ENCODE data around the gene VMP1.

The VMP1 gene
- total RNA-seq, result 141 to 264 reads per million in 2 donors

DNA sequence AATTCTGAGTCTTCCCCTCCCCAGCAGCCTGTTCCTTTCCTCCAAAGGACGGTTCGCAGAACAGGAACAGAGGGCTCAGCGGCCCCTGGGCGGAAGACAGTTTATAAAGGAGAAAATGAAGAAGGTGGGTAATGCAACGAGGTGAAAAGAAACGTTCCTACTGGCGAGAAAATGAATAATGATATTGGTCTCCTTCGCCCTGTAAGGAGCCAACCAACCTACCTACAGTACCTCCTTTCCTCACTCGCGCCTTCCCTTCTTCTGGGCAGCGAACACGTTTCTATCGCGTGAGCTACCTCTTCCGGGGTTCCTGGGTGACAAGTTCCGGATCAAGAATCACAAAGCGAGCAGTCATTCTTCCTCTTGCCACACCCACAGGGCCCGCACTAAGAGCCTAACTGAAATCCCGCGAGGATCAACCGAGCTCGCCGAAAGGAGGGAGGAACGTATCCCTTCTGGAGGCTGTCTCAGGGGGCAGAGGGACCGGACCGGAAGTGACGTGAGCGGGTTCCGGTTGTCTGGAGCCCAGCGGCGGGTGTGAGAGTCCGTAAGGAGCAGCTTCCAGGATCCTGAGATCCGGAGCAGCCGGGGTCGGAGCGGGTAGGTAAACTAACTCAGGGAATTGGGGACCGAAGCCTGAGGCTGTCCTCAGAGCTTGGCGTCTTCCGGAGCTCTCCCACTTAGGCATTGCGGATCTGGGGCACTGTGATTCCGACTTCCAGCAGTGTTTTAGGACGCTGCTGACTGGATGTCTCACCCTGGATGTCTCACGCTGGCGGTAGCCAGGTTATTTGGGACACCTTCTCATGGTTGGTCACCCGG, at the start of gene VMP1, which contains the start of gene PTRH2:
Gene VMP1 (plus strand): TSS at position 506 of the 822 bp plus-strand sequence. CDS start 23,793 bp downstream, outside the sequence.
Gene PTRH2 (minus strand): TSS at position 282 of the 822 bp plus-strand sequence. CDS start 9,452 bp downstream, outside the sequence.
- DNase-seq, result peak; percentile 86

GRCh38 chr17:59666235-59666634, 41.2 kb upstream of the VMP1 start:
- DNase-seq, result no peak

GRCh38 chr17:59668816-59669215, 38.6 kb upstream of the VMP1 start:
- no peak for DNase-seq

DNA sequence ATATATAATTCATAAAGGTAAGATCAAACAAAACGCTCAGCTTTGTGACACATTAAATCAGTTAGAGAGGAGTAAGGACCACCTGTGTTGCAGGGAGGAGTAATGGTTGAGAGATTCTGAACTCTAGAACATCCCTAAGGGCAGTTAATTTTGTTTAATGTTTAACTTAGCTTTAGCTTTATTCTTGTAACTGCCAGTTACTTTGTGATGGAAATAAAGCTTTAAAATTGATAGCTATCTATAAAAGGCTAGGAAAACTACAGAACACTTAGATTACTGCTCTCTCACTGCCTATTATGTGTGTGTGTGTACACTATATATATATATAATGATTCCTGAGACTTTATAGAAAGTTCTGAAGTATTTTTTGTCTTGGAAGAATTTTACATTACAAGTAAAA, 38.0 kb upstream of the VMP1 start:
- no peak for DNase-seq

DNA sequence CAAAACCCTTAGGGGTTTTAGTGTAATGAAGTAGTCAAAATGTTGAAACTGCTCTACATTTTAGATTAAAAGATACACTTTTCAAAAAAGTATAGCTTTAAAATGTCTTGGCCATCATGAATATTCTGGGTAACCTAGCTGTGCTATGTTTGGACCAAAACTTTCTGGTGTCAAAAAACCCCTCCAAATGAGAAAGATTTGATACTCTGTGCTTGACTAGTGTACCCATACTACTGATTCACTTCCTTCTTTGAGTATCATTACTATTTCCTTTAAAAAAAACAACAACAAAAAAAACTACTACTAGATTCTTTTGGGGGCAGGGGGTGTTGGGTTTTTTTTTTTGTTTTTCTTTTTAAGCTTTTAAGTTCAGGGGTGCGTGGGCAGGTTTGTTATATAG, 37.5 kb upstream of the VMP1 start:
- DNase-seq, result no peak

DNA sequence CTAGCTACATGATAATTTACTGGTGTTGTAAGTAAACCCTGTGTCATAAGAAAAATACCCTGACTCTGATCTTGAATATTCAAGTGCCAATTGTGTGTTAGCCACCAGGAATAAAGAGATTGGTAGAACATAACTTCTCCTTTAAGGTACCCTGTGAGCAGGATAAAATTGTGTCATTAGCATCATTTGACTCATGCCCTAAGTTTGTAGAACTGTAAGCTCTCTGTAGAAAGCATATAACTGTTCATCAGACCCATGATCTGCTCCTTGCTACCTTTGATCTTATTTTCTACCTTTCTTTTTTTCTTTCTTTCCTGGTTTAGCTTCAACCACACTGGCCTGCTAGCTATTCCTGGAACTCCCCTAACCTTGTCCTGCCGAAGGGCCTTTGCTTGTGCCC, 36.1 kb upstream of the VMP1 start:
- no peak for DNase-seq

DNA sequence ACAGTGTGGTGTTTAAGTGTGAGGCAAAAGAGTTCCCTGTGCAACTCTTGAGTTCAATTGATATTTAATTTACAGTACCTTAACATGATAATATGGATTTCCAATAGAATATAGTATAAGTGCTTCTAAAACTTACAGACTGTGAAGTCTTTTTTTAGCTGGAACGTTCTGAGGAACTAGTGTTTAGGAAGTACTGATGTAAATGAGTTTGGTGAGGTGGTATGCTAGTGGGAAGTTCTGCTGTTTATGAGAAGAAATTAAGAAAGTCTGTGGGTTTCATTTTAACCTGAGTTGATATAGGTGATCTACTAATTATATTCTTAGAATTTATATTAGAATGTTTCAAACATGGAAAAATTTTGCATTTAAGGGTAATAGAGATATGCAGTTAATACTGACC, 32.2 kb upstream of the VMP1 start:
- no peak for DNase-seq

- DNase-seq, result no peak
Observed at GRCh38 chr17:59676716-59677115, 30.7 kb upstream of the VMP1 start.

- no peak for DNase-seq
Observed at GRCh38 chr17:59678918-59679317, 28.5 kb upstream of the VMP1 start.

DNA sequence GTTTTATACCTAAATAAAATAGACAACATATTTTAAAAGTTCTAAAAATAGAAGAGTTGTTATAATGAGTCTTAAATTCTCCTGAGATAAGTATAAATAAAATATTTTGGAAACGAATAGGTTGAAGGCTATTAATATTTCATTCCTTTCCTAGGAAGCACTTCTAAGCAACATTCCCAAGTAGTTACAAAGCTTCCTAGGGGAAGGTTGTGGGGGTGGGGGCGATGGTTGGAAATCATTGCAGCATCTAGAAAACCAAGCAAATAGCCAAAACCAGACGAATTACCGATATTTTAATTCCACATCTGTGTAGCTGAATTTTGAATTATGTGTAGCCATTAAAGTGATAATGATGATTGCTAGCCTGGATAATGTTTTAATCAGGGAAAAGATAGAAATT, 27.1 kb upstream of the VMP1 start:
- no peak for DNase-seq

- DNase-seq, result no peak
Observed at GRCh38 chr17:59683283-59683682, 24.2 kb upstream of the VMP1 start.

GRCh38 chr17:59684967-59685366, 22.5 kb upstream of the VMP1 start:
- DNase-seq, result no peak

DNA sequence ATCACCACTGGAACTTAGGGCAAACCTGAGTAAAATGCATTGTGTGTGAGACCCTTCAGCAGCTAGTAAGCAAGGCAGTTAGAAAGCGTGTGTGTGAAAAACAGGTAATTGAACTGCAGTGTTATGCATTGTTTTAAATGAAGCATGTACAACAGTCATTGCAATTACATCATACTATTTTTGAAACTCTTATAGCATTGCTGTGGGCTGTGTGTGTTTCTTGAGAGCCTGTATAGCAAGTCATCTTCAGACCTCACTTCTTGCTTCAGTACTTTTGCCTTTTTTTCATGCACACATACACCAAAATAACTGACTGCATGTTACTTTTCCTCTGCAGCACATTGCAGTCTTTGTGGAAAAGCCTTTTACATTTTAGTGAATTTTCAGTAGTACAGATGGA, 19.4 kb upstream of the VMP1 start:
- no peak for DNase-seq

- no peak for DNase-seq
Observed at GRCh38 chr17:59688496-59688895, 19.0 kb upstream of the VMP1 start.

DNA sequence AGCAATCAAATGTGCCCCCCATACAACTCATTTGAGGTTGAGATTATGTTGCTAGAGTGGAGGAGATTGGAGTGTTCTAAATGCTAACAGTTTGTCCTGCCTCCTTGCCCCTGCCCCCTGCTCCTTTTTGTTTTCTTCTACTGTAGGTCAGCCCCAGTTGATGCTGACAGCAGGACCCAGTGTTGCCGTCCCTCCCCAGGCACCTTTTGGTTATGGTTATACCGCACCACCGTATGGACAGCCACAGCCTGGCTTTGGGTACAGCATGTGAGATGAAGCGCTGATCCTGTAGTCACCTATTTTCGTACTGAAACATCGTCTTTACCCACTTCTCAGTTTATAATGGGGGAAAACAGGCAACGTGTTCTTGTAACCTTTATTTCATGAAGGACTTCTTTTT, 13.9 kb upstream of the VMP1 start:
- no peak for DNase-seq

- DNase-seq, result no peak
Observed at GRCh38 chr17:59694344-59694743, 13.1 kb upstream of the VMP1 start.

DNA sequence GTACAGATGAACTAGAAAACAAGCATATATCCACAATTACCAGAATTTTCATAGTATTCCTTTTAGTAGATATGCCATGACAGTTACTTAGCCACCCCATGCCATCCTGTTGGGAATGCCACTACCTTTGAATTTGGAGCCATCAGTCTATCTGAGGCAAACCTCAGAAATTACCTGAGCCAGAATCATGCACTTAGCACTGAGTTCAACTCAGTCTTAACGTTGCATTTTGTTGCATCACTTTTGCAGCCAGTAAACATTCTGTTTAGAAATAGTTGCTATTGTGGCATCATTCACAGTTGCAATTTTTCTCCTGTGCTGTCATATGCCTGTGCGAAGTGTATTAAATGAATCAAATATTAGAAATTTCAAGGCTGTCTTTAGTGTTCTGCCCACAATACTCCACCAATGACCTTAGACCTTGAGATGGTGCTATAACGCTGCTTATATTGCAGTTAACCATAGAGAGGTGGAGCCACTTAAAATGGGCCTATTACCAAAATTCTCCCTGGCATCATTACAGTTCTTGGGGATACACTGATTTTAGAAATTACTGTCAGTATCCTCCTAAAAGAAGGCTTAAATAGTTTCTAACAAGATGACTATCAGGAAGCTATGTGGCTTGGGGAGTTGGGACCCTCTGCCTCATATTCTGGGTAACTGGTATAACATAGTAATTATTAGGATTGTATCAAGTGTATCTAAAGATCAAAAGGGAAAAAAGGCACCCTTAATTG, 11.3 kb upstream of the VMP1 start:
- no peak for DNase-seq

- no peak for DNase-seq
Observed at GRCh38 chr17:59696682-59697277, 10.7 kb upstream of the VMP1 start.

DNA sequence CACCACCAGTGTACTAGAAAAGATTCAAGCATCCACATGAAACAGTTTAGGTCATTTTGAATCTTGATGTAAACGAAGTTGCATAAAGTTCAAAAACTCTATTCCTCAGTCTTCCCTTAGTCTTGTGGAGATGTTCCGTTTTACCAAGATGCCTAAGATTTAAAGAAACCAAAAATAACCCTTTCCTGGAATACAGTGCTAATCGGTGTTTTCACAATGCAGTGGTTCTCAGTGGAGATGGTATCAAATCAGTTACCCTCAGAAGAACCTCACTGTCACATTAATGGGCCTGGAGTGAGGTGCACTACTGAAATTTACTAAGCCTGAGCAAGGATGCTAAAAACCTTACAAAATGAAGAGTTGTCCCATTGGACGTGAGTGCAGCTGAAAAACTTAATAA, 9.3 kb upstream of the VMP1 start:
- DNase-seq, result no peak

DNA sequence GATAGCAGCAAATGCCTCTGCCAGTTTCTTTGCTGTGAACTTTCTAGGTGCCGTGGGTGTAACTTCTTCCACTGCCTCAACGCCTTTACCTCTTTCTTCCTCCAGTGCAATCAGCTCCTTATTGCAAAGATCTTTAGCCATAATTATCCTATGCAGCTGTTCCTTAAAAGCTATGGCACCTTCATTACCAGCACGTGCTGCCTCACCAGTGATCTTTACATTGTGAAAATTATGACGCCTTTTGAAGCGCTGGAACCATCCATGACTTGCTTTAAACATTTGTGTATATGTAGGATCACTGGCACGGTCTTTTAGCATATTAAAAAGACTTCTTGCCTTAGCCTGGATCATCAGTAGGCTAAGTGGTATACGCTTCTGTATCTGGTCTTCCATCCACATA, 8.2 kb upstream of the VMP1 start:
- no peak for DNase-seq

DNA sequence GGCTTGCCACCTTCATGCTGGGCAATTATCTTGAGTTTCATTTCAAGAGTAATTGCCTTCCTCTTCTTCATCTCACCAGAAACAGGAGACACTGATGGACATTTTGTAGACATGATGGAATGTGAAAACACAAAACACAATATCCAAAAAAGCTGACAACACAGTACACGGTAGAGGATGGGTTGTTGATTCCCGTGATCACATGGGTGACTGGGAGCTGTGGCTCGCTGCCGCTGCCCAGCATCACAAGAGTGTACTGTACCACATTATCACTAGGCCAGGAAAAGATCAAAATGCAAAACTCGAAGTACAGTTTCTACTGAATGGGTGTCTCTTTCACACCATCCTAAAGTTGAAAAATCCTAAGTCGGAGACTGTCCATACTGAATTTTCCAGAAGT, 7.7 kb upstream of the VMP1 start:
- no peak for DNase-seq

DNA sequence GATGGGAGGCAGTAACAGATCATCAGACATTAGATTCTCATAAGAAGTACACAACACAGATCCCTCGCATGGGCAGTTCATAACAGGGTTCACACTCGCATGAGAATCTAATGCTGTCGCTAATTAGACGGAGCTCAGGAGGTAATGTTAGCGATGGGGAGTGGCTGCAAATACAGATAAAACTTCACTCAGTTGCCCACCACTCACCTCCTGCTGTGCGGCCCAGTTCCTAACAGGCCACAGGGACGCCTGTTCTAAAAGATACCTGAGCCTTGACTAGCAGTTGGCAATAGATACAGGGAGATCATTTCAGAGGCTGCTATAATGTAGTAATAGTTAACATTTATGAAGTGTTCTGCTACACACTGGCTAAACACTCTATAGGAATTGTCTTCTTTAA, 5.2 kb upstream of the VMP1 start:
- no peak for DNase-seq

GRCh38 chr17:59707971-59708430, 547 bp downstream of the VMP1 start:
- peak; percentile 3 for DNase-seq

GRCh38 chr17:59711936-59712335, 4.5 kb downstream of the VMP1 start:
- no peak for DNase-seq
